ENCODE measurements around the gene UGT1A1.

The UGT1A1 gene

GRCh38 chr2:233800208-233800607, 40.1 kb downstream of the UGT1A1 start:
- no peak overlapping the region for H3K4me3 ChIP-seq (ENCODE audit: low read depth, low read length)
- TF ChIP-seq CTCF (IDR thresholded peaks at IDR 0.05; ENCODE audit: low read depth, low read length), result no peak

- TF ChIP-seq CTCF (IDR thresholded peaks at IDR 0.05; ENCODE audit: low read depth, low read length), result no peak
- no peak overlapping the region for H3K4me3 ChIP-seq (ENCODE audit: low read depth, low read length)
These were observed 41.5 kb downstream of the UGT1A1 start for GRCh38 chr2:233801357-233802131.

- no peak overlapping the region for H3K4me3 ChIP-seq (ENCODE audit: low read depth, low read length)
- no peak for TF ChIP-seq CTCF (IDR thresholded peaks at IDR 0.05; ENCODE audit: low read depth, low read length)
These were observed 42.2 kb downstream of the UGT1A1 start for GRCh38 chr2:233802132-233802815.

- no peak for TF ChIP-seq CTCF (IDR thresholded peaks at IDR 0.05; ENCODE audit: low read depth, low read length)
- no peak overlapping the region for H3K4me3 ChIP-seq (ENCODE audit: low read depth, low read length)
These were observed 43.3 kb downstream of the UGT1A1 start for GRCh38 chr2:233803292-233803911.

GRCh38 chr2:233803994-233804393, 43.9 kb downstream of the UGT1A1 start:
- no peak overlapping the region for H3K4me3 ChIP-seq (ENCODE audit: low read depth, low read length)
- no peak for TF ChIP-seq CTCF (IDR thresholded peaks at IDR 0.05; ENCODE audit: low read depth, low read length)

GRCh38 chr2:233807215-233807865, 47.3 kb downstream of the UGT1A1 start:
- no peak for TF ChIP-seq CTCF (IDR thresholded peaks at IDR 0.05; ENCODE audit: low read depth, low read length)

More at GRCh38 chr2:233807215-233807865, 47.3 kb downstream of the UGT1A1 start:
- no peak overlapping the region for H3K4me3 ChIP-seq (ENCODE audit: low read depth, low read length)
